T-helper 1 cell treated with Interleukin-12 subunit alpha and Interleukin-12 subunit beta and Interleukin-4 antibody, amounts not matched to agents 30 ng/mL and 1 ng/mL, for 36 hours (primary cell): ENCODE results near the gene P3H2. TPM values are rescaled to one million over a fixed set of nuclear protein-coding genes. Genes with fewer than 3 reads are reported as not detected.

Experiments
- intact Hi-C: fragments of 100-400 bp; cut with micrococcal nuclease; formaldehyde crosslinking; loops from one replicate; pipeline ENCODE4 v1.15.1; 2024
- total RNA-seq: library from RNA; stranded (reverse); gene quantifications from 2 replicates; pipeline ENCODE4 v1.2.3, GENCODE V29; 2022

P3H2 gene
- total RNA-seq, 1 donor from 2014 or later = not detected

- intact Hi-C loops = no loop called here
Measured at GRCh38 chr3:189988322-189988721, 132.4 kb downstream of the P3H2 start.

- intact Hi-C loops = no loop called here
Measured at GRCh38 chr3:189985948-189986347, 134.7 kb downstream of the P3H2 start.

GRCh38 chr3:189983612-189984011 lies 137.1 kb downstream of the P3H2 start:
- intact Hi-C loops = no loop called here

GRCh38 chr3:189982321-189982945 lies 138.3 kb downstream of the P3H2 start:
- intact Hi-C loops = no loop called here

- intact Hi-C loops = no loop called here
Measured at GRCh38 chr3:189981668-189982067, 139.0 kb downstream of the P3H2 start.

GRCh38 chr3:189978753-189979152 lies 141.9 kb downstream of the P3H2 start:
- intact Hi-C loops = no loop called here

GRCh38 chr3:189977174-189977573 lies 143.5 kb downstream of the P3H2 start:
- intact Hi-C loops = no loop called here

GRCh38 chr3:189975391-189975990 lies 145.2 kb downstream of the P3H2 start:
- intact Hi-C loops = no loop called here

- intact Hi-C loops = no loop called here
Measured at GRCh38 chr3:189974359-189974758, 146.3 kb downstream of the P3H2 start.

- intact Hi-C loops = loop anchor here (1.0 to 2.0 kb wide), 5 partner anchors 235 to 1083 kb away; partner anchors contain the start of gene CLDN1
Measured at GRCh38 chr3:189967254-189967865, 153.3 kb downstream of the P3H2 start.

- intact Hi-C loops = loop anchor here (1.0 to 2.0 kb wide), 5 partner anchors 235 to 1084 kb away; partner anchors contain the start of gene CLDN1
Measured at GRCh38 chr3:189966843-189967242, 153.9 kb downstream of the P3H2 start.

GRCh38 chr3:189964623-189965332 lies 155.9 kb downstream of the P3H2 start:
- intact Hi-C loops = loop anchor here (5.0 kb wide), 2 partner anchors 692 to 898 kb away; partner anchors contain the start of gene GMNC

- intact Hi-C loops = loop anchor here (5.0 kb wide), 2 partner anchors 690 to 900 kb away; partner anchors contain the start of gene GMNC
Measured at GRCh38 chr3:189962466-189962865, 158.2 kb downstream of the P3H2 start.

- intact Hi-C loops = loop anchor here (1.0 to 5.0 kb wide), 5 partner anchors 241 to 901 kb away; partner anchors contain the start of genes CLDN1 and GMNC
Measured at GRCh38 chr3:189961522-189962161, 159.1 kb downstream of the P3H2 start.

GRCh38 chr3:189961086-189961485 lies 159.6 kb downstream of the P3H2 start:
- intact Hi-C loops = loop anchor here (1.0 to 5.0 kb wide), 5 partner anchors 241 to 901 kb away; partner anchors contain the start of genes CLDN1 and GMNC

- intact Hi-C loops = no loop called here
Measured at GRCh38 chr3:189954733-189955665, 165.7 kb downstream of the P3H2 start.

- intact Hi-C loops = no loop called here
Measured at GRCh38 chr3:189953551-189953950, 167.1 kb downstream of the P3H2 start.

GRCh38 chr3:189952272-189952671 lies 168.4 kb downstream of the P3H2 start:
- intact Hi-C loops = no loop called here

GRCh38 chr3:189950258-189950657 lies 170.4 kb downstream of the P3H2 start:
- intact Hi-C loops = no loop called here

GRCh38 chr3:189949580-189949979 lies 171.1 kb downstream of the P3H2 start:
- intact Hi-C loops = loop anchor here (5.0 to 10.0 kb wide), 2 partner anchors 317 to 805 kb away; partner anchors contain the start of gene TP63
